ENCODE data around the gene ZNF761. TPM values are rescaled to one million over a fixed set of nuclear protein-coding genes. Genes with fewer than 3 reads are reported as not detected.

The ZNF761 gene
- total and polyA plus RNA-seq, 2 donors (not counting 1 experiment from before 2014, with no cell fraction given): 10.7 to 11.5 TPM

DNA sequence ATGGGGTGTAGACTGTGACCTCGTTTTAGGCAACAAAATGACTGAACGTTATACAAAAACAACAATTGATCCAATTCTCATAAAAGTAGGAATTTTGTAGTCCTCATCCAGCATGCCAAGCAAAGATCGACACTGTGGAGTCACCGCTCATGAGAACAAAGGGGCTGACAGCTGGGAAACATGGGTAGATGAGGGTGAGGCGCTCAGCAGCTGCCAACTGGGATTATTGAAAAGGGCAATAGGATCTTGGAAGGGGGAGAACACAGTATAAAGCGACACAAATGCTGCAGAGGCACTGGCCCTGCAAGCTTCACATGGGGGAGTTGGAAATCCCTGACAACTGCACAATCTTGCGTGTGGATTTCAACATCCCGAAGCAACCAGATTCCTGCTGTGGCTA lies 42.2 kb upstream of the ZNF761 start:
- Histone ChIP-seq H2AFZ (ENCODE audit: low read length) (no peak overlapping the region), H3K4me1 (ENCODE audit: control insufficient read depth, extremely low read depth, insufficient read depth, low read length) (no peaks in the 10 kb centered on the region), H3K27me3 (ENCODE audit: control insufficient read depth, insufficient read depth, low read length) (no peaks in the 10 kb centered on the region), H3K79me2 (ENCODE audit: control insufficient read depth, insufficient read depth, low read length) (no peaks in the 10 kb centered on the region), H4K20me1 (ENCODE audit: control insufficient read depth, extremely low read depth, insufficient read depth, low read length) (no peaks in the 10 kb centered on the region), H3K4me2 (ENCODE audit: extremely low read depth, insufficient read depth, low read length) (no peak overlapping the region), H3K36me3 (ENCODE audit: control insufficient read depth, insufficient read depth, low read length) (no peaks in the 10 kb centered on the region), H3K9me3 (ENCODE audit: control insufficient read depth, insufficient read depth, low read depth, low read length) (no peaks in the 10 kb centered on the region), H3K27ac (ENCODE audit: insufficient read depth, low read length) (no peak overlapping the region), H3K9ac (ENCODE audit: insufficient read depth, low read length) (no peak overlapping the region), H3K4me3 (replicated peaks in 1 of 4; ENCODE audit: control extremely low read depth in 1 of 4, insufficient read depth in 1 of 4, low read depth in 3 of 4, low read length in 4 of 4) (no peak overlapping the region)
- no peak for TF ChIP-seq EZH2 (IDR thresholded peaks at IDR 0.05; ENCODE audit: low read length, missing control alignments)
- TF ChIP-seq, protein P1, sequence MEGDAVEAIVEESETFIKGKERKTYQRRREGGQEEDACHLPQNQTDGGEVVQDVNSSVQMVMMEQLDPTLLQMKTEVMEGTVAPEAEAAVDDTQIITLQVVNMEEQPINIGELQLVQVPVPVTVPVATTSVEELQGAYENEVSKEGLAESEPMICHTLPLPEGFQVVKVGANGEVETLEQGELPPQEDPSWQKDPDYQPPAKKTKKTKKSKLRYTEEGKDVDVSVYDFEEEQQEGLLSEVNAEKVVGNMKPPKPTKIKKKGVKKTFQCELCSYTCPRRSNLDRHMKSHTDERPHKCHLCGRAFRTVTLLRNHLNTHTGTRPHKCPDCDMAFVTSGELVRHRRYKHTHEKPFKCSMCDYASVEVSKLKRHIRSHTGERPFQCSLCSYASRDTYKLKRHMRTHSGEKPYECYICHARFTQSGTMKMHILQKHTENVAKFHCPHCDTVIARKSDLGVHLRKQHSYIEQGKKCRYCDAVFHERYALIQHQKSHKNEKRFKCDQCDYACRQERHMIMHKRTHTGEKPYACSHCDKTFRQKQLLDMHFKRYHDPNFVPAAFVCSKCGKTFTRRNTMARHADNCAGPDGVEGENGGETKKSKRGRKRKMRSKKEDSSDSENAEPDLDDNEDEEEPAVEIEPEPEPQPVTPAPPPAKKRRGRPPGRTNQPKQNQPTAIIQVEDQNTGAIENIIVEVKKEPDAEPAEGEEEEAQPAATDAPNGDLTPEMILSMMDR (conservative IDR thresholded peaks at IDR 0.05 in 1 of 2, IDR thresholded peaks at IDR 0.05 in 1 of 2; ENCODE audit: low read depth in 1 of 2, low read length in 2 of 2): no peak
- DNase-seq (ENCODE audit: low read depth in 2 of 2): no peak

DNA sequence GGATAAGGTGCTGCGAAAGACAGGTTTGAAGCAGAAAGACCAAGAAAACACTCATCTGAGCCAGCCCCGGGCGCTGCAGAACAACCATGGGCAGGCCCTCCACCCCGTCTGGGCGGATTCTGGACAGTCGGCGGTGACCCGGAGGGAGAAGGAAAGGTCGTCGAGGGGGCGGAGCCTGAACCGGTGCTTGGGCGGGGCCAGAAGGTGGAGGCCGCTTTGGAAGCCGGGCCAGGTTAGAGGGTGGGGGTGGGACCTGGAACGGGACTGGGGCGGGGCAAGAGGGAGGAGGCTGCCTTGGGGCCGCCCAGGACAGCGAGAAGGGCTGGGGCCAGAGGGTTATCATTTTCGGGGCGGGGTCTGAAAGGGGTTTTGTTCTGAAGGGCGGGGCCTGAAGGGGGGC lies 41.8 kb upstream of the ZNF761 start:
- H3K9me3 ChIP-seq (ENCODE audit: control insufficient read depth, insufficient read depth, low read depth, low read length): no peaks in the 10 kb centered on the region
- no peak for DNase-seq (ENCODE audit: low read depth in 2 of 2)
- H2AFZ ChIP-seq (ENCODE audit: low read length): no peak overlapping the region
- no peaks in the 10 kb centered on the region for H3K27me3 ChIP-seq (ENCODE audit: control insufficient read depth, insufficient read depth, low read length)
- no peaks in the 10 kb centered on the region for H4K20me1 ChIP-seq (ENCODE audit: control insufficient read depth, extremely low read depth, insufficient read depth, low read length)
- H3K36me3 ChIP-seq (ENCODE audit: control insufficient read depth, insufficient read depth, low read length): no peaks in the 10 kb centered on the region
- no peaks in the 10 kb centered on the region for H3K4me1 ChIP-seq (ENCODE audit: control insufficient read depth, extremely low read depth, insufficient read depth, low read length)
- H3K4me3 ChIP-seq (replicated peaks in 1 of 4; ENCODE audit: control extremely low read depth in 1 of 4, insufficient read depth in 1 of 4, low read depth in 3 of 4, low read length in 4 of 4): no peak overlapping the region
- no peak overlapping the region for H3K9ac ChIP-seq (ENCODE audit: insufficient read depth, low read length)
- TF ChIP-seq, protein P1 (conservative IDR thresholded peaks at IDR 0.05 in 1 of 2, IDR thresholded peaks at IDR 0.05 in 1 of 2; ENCODE audit: low read depth in 1 of 2, low read length in 2 of 2): no peak
- TF ChIP-seq EZH2 (IDR thresholded peaks at IDR 0.05; ENCODE audit: low read length, missing control alignments): no peak
- no peaks in the 10 kb centered on the region for H3K79me2 ChIP-seq (ENCODE audit: control insufficient read depth, insufficient read depth, low read length)
- H3K27ac ChIP-seq (ENCODE audit: insufficient read depth, low read length): no peak overlapping the region
- H3K4me2 ChIP-seq (ENCODE audit: extremely low read depth, insufficient read depth, low read length): no peak overlapping the region

DNA sequence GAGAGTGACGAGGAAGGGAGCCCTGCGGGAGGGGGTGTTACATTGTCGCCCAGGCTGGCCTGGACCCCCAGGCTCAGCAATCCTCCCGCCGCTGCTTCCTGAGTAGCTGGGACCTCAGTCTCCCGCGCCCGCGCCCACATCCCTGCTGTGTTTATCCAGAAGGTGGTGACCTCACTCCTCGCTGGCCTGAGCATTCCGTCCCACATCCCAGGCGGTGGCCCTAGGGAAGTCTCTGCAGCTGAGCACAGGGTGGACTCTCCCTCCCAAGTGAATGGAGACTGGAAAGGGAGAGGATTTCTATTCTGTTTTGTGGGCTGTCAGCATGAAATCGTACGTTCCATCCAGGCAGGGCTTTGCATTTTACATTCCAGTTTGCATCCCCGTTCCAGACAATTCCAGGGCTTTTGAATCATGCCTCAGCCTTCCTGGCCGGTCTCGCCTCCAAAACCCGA lies 37.2 kb upstream of the ZNF761 start:
- H4K20me1 ChIP-seq (ENCODE audit: control insufficient read depth, extremely low read depth, insufficient read depth, low read length): no peaks in the 10 kb centered on the region
- peak overlapping the region; percentile 59 for H3K27ac ChIP-seq (ENCODE audit: insufficient read depth, low read length)
- no peak for TF ChIP-seq EZH2 (IDR thresholded peaks at IDR 0.05; ENCODE audit: low read length, missing control alignments)
- TF ChIP-seq, protein P1 (conservative IDR thresholded peaks at IDR 0.05 in 1 of 2, IDR thresholded peaks at IDR 0.05 in 1 of 2; ENCODE audit: low read depth in 1 of 2, low read length in 2 of 2): no peak
- no peaks in the 10 kb centered on the region for H3K4me1 ChIP-seq (ENCODE audit: control insufficient read depth, extremely low read depth, insufficient read depth, low read length)
- H3K4me3 ChIP-seq (replicated peaks in 1 of 4; ENCODE audit: control extremely low read depth in 1 of 4, insufficient read depth in 1 of 4, low read depth in 3 of 4, low read length in 4 of 4): peak overlapping the region; percentile 14 to 81 (median 52)
- peak overlapping the region; percentile 83 for H3K4me2 ChIP-seq (ENCODE audit: extremely low read depth, insufficient read depth, low read length)
- no peaks in the 10 kb centered on the region for H3K79me2 ChIP-seq (ENCODE audit: control insufficient read depth, insufficient read depth, low read length)
- no peaks in the 10 kb centered on the region for H3K27me3 ChIP-seq (ENCODE audit: control insufficient read depth, insufficient read depth, low read length)
- peaks cover 2% of the 10 kb centered on the region for H3K36me3 ChIP-seq (ENCODE audit: control insufficient read depth, insufficient read depth, low read length)
- H2AFZ ChIP-seq (ENCODE audit: low read length): peak overlapping the region; percentile 85
- peak in 1 of 2 donors; percentile 69 for DNase-seq (ENCODE audit: low read depth in 2 of 2)
- H3K9me3 ChIP-seq (ENCODE audit: control insufficient read depth, insufficient read depth, low read depth, low read length): no peaks in the 10 kb centered on the region
- peak overlapping the region; percentile 43 for H3K9ac ChIP-seq (ENCODE audit: insufficient read depth, low read length)
